GM21723 (cell line): Measurements from ENCODE around the gene PILRB.
"Not testable (repeated sequence)": the region's sequence is repeated elsewhere in the genome, so short reads cannot be mapped to it uniquely, and the experiment has no call there.

Experiments used
- ATAC-seq: cut with Tn5 transposase; IDR thresholded peaks from one replicate; pipeline ENCODE4 v1.9.1; 2021; ENCODE audit warnings: mild to moderate bottlenecking, moderate library complexity; ENCODE audit not compliant: unreplicated experiment

Gene PILRB

DNA sequence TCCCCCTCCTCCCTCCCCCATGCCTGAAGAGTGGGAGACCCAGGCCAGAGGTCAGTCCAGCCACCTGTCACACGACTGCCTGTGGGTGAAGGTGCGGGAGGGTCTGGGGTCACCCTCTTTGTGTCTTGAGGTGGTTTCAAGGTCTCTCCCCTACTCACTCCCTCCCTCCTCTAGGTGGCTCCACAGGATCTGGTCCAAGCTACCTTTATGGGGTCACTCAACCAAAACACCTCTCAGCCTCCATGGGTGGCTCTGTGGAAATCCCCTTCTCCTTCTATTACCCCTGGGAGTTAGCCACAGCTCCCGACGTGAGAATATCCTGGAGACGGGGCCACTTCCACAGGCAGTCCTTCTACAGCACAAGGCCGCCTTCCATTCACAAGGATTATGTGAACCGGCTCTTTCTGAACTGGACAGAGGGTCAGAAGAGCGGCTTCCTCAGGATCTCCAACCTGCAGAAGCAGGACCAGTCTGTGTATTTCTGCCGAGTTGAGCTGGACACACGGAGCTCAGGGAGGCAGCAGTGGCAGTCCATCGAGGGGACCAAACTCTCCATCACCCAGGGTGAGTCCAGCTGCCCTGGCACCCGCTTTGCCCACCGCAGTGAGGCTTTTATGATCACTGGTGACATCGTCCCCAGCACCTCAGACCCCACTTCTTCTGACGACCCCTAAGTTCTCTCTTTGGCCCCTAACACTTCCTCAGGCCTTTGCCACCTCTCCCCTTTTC lies 16.1 kb downstream of the PILRB start:
- ATAC-seq = not testable (repeated sequence)

DNA sequence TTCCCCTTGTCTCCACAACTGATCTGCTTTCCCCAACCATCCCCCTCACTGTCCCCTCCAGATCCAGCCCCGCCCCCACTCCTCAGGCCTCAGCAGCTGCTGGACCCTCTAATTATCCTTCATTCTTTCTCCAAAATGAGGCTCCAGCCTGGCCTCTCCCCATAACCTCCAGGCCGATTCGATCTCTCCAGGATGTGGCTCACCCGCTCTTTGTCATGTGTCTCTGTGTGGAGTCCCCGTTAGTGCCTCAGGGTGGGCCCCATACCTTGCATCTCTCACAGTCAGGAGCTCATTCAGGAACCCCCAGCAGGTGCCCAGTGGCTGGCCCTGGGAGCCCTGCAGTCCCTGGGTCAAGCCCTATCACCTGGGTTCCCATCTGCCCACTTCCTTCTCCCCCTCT lies 16.7 kb downstream of the PILRB start:
- no peak for ATAC-seq

DNA sequence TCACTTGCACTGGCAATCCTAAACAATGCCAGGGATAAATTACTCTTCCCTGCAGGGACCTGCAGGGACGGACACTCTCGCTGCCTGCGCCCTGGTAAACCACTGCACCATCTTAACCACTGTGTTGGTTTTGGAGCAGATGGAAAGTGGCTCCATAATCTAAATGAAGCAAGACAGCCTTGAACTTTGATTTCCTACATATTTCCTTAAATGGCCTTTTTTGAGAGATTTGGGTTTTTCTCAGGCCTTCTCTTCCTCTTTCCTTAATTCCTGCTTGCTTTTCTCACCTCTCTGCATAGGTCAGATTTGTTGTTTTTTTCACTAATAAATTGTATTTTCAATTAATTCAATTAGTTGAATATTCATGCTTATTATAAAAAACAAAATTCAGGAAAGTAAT lies 18.1 kb downstream of the PILRB start:
- ATAC-seq = no peak

DNA sequence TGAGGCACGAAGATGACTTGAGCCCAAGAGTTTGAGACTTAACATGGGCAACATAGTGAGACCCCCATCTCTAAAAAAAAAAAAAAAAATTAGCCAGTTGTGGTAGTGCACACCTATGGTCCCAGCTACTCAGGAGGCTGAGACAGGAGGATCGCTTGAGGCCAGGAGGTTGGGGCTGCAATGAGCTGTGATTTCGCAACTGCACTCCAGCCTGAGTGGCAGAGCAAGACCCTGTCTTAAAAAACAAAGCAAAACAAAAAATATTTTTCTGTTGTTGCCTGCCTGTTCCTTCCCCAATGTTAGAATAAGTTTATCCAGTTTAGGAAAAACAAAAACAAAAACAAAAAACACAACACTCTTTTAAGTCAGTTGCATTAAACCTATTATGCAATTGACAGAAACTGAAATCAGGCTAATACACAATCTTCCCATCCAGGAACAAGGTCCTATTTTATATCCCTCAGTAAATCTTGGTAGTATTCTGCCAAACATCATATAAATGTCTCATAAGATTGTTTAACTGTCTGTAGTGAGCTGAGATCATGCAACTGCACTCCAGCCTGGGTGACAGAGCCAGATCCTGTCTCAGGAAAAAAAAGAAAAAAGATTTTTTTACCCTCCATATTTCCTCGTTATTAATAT lies 20.3 kb downstream of the PILRB start:
- no peak for ATAC-seq

DNA sequence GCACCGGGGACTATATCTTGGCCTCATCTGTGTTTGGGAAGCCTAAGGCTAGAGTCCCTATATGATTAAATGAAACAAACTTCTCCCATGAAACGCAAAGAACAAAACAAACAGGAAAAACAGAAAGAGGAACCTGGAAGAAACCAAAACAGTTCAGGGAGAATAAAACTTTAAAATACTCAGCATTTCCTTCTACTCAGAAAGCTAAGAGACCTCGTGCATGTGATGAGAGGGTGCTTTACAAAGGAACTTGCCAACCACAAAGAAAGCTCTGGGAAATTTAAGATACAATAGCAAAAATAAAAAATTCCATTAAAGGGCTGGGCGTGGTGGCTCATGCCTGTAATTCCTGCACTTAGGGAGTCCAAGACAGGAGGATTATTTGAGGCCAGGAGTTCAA lies 22.3 kb downstream of the PILRB start:
- no peak for ATAC-seq

DNA sequence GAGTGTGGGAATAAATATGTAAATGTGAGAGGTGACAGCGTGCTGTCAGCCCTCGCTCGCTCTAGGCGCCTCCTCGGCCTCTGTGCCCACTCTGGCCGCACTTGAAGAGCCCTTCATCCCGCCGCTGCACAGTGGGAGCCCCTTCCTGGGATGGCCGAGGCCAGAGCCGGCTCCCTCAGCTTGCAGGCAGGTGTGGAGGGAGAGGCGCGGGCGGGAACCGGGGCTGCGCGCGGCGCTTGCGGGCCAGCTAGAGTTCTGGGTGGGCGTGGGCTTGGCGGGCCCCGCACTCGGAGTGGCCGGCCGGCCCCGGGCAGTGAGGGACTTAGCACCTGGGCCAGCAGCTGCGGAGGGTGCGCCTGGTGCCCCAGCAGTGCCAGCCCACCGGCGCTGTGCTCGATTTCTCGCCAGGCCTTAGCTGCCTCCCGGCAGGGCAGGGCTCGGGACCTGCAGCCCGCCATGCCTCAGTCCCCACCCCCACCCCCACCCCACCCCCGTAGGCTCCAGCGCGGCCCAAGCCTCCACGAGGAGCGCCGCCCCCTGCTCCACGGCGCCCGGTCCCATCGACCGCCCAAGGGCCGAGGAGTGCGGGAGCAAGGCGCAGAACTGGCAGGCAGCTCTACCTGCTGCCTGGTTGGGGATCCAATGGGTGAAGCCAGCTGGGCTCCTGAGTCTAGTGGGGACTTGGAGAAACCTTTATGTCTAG lies 23.8 kb downstream of the PILRB start:
- ATAC-seq = not testable (repeated sequence)

DNA sequence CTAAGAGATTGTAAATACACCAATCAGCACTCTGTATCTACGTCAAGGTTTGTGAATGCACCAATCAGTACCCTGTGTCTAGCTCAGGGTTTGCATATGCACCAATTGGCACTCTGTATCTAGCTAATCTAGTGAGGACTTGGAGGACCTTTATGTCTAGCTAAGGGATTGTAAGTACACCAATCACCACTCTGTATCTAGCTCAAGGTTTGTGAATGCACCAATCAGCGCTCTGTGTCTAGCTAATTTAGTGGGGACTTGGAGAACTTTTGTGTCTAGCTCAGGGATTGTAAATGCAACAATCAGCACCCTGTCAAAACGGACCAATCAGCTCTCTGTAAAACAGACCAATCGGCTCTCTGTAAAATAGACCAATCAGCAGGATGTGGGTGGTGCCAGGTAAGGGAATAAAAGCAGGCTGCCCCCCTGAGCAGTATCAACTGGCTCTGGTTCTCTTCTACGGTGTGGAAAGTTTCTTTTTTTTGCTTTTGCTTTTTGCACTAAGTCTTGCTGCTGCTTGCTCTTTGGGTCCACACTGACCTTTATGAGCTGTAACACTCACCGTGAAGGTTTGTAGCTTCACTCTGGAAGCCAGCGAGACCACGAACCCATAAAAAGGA lies 24.4 kb downstream of the PILRB start:
- not testable (repeated sequence) for ATAC-seq

DNA sequence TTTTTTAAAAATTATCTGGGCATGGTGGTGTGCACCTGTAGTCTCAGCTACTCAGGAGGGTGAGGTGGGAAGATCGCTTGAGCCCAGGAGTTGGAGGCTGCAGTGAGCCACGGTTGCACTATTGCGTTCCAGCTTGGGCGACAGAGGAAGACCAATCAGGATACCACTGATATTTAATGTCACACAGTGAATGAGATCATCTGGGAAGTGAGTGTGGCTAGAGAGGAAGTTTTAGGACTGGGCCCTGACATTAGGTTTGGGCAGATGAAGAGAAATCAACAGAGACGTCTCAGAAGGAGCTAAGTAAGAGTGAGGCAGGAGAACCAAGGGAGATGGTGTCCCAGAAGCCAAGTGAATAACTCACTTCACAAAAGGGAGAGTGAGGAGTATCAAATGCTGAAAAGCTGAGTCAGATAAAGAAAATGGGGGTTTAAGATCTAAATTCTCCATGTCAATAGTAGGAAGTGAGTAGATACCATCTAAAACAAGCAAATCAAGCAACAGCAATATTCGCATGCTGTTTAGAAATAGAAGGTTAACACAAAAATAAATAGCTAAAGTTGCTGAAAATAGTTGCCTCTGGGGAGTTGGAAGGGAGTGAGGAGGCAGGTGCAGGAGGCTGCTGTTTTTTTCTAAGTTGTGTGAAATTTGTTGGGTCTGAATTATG lies 26.8 kb downstream of the PILRB start:
- no peak for ATAC-seq

DNA sequence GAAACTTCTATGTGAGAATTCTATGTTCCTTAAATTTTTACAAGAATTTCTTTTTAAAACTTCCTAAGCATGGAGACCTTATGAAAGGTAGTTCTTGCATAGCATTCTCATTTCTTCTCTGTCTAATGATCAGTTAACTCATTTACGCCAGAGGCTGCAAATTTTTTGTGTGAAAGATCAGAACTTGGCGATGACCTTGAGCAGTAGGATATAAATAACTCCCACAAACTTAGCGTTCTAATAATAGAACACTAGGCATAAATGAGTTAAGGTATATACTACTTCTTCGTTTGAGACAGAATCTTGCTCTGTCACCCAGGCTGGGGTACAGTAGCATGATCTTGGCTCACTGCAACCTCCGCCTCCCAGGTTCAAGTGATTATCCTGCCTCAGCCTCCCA lies 29.0 kb downstream of the PILRB start:
- no peak for ATAC-seq

DNA sequence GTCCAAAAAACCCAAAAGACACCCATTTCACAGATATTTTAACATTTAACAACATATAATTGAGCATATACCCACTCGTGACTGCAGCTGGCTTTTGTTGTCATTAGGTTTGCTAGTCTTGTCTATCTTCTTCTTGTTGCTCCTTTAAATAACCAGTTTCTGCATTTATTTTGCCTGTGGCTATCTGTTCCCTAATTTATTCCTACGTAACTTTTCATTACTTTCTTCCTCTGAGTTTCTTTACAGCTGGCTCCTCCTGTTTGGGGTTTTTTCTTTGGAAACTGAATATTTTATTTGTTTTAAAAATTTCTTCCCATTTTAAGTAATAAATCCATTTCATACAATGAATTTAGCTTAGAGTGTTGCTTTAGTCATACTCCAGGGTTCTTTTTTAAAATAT lies 29.8 kb downstream of the PILRB start:
- no peak for ATAC-seq

DNA sequence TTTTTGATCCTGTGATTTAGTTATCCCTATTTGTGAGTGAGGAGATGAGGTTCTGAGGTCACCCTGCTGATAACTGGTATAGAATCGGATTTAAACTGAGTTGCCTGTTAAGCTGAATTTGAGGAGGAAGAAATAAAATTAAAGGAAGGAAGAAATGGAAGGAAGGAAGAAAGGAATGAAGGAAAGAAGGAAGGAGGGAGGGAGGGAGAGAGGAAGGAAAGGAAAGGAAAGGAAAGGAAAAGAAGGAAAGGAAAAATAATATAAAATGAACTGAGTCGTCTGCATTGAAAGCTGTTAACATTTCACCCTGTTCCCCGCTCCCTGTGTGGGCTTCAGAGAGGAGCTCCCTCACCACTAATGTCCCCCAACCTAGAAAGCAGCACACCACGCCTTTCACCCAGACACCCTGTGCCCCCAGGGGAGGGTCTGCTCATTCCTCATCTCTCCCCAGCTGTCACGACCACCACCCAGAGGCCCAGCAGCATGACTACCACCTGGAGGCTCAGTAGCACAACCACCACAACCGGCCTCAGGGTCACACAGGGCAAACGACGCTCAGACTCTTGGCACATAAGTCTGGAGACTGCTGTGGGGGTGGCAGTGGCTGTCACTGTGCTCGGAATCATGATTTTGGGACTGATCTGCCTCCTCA lies 31.6 kb downstream of the PILRB start:
- ATAC-seq = no peak

DNA sequence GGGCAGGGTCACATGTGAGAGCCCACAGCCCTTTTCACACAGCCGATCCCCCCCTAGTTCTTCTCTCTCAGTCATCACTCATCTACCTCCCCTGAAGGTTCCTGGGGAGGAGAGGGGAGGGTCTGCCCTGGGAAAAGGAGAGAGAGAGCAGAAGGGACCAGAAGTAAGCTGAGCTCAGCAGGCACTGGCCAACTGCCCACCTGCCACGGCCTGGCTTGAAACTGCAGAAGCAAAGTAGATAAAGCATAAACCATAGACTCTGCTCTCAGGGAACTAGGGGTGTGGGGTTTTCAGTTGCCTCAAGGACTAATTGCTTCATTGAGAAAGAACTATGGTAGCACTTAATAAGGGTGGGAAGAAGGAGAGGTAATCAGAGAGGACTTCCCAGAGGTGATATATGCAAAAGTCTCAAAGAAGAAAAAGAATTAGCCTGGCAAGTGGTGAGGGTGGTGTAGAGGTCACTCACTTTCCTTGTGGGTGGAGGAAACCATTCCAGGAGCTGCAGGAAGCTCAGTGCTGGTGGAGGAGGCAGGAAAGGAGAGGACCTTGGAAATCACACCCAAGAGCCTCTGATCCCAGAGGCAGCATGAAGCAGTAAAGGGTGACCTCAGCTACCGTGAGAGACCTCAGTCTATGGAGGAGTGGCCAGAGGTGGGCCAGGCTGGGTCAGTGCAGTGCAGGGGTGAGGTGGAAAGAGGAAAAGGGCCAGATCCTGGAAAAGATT lies 32.5 kb downstream of the PILRB start:
- no peak for ATAC-seq

DNA sequence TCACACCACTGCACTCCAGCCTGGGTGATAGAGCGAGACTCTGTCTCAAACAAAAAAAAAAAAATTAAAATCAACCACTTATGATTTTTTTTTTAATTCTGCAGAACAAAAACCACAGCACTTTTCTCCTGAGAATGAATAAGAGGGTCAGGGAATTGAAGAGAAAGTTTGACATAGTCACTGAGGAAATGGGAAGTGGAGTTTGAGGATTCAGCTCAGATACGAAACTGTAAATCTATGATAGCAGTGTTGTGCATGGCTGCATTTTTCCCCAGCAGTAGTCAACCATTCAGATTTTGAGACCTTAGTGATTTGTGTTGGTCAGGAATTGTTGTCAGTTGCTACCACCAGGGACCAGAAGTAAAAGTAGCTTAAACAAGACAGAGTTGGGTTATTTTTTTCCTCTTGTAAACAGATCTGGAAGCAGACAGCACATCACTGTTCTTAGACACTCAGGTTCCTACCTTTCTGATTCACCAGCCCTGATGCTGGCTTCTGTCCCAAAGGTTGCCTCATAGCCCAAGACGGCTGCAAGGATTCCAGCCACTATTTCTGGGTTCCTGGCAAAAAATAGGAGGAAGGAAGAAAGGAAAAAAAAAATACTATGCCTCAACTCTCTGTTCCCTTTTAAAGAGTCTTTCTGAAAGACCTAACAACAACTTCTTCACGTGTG lies 35.5 kb downstream of the PILRB start:
- ATAC-seq = no peak

DNA sequence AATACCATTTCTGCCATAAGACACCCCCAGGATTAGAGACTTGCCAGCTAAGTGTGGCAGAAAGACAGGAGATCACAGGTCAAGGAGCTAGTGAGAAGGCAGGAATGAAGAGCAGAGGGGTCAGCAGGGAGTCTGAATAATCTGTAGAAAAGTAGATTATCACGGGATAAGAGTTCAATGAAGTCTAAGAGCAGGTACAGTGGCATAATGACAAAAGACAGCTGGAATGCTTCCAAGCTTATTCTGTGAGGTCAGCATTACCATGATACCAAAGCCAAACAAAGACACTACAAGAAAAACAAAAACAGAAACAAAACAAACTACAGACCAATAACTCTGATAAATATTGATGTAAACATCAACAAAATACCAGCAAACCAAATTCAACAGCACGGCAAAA lies 36.2 kb downstream of the PILRB start:
- ATAC-seq = no peak

DNA sequence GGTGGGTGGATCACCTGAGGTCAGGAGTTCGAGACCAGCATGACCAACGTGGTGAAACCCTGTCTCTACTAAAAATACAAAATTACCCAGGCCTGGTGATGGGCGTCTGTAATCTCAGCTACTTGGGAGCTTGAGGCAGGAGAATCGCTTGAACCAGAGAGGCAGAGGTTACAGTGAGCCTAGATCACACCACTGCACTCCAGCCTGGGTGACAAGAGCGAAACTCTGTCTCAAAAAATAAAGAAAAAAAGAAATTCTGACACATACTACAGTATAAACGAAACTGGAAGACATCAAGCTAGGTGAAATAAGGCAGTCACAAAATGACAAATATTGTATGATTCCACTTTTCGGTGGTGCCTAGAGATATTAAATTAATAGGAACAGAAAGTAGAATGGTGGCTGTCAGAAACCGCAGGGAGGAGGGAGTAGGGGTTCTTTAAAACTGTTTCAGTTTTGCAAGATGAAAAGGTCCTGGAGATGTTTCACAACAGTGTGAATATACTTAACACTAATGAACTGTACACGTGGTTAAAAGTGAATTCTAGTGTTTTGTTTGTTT lies 38.6 kb downstream of the PILRB start:
- peak; percentile 87 for ATAC-seq

DNA sequence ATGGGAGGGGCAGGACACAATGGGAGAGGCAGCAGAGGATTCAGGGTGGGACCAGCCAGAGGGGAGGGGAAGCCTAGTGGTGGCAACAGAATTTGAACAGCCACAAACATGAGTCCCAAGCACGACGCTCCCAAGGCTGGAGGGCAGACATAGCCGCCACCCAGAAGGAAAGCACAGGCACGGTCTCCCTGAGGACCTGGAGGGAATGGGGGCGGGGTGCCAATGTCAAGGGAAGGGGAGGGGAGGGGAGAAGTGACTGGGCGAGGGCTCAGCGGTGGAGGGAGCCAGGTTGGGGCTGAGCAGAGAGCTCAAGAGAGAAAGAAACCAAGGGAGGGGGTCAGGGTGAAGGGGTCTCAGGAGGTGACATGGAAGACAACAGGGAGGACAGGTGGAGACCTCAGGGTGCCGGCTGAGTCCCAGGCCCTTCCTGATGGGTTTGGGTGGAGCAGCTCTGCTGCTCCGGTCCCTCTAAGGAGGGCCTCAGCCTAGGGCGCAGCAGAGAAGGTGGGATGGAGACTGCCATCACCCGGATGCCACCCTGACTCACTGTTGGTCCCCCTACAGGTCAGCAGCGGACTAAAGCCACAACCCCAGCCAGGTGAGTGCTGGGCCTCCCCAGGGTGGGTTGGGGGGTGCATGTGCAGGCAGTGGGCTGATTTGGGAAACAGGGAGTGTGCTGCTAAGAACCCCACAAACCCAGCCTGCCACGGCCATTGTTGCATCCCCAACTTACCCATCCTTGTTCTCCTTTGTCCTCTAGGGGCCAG lies 39.6 kb downstream of the PILRB start:
- no peak for ATAC-seq

DNA sequence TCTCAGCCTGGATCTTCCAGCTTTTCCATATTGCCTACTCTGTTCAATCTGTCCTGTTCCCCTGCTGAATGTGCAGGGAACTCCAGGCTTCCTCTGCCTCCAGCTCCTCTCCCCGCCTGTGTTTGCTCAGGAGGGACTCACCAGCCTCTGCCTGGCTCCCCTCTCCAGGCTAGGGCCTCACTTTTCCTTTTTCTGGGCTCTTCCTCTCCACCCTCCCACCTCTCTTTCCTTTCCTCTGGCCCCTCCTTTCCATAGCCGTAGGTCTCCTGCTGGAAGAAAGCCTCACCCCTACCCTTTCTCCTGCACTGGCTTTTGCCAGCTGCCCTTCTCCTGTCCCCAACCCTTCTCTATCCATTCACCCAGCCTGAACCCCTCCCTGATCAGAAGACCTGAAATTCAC lies 40.3 kb downstream of the PILRB start:
- ATAC-seq = no peak

DNA sequence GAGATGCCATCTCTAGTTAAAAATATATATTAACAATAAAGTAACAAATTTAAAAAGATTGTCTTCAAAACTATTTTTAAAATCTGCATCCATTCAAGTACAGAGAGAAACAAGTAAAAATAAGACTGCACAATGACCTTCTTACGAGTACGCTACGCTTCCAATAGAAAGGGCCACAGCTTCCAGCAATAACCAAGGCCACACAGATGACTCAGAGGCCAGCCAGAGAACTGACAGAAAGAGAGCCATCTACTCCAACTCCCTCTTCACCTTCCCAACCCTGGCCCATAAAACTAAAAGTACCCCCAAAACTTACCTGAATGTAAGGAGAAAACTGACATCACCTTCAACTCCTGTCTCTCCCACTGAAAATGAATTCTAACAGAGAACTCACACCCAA lies 42.1 kb downstream of the PILRB start:
- ATAC-seq = no peak
